ENCODE results near the gene GRIK5. TPM values are rescaled to one million over a fixed set of nuclear protein-coding genes. Genes with fewer than 3 reads are reported as not detected.
A peak's percentile ranks its signal among the peaks of the same experiment; 100 is the strongest.

The GRIK5 gene
- total RNA-seq, 1 donor from 2014 or later: 15.5 TPM

GRCh38 chr19:42074513-42075363, 4.7 kb upstream of the GRIK5 start:
- TF ChIP-seq CTCF (IDR thresholded peaks at IDR 0.05): no peak
- peak in 1 of 2 donors; percentile 69 for DNase-seq (ENCODE audit: low spot score in 2 of 2)
- Histone ChIP-seq H3K27ac (peak overlapping the region; percentile 90 to 93), H3K27me3 (no peaks in the 10 kb centered on the region), H3K4me1 (peaks cover 5 to 22% of the 10 kb centered on the region in 2 donors), H3K9me3 (no peaks in the 10 kb centered on the region), H3K4me3 (peak overlapping the region; percentile 68 to 75), H3K36me3 (peaks cover 13 to 14% of the 10 kb centered on the region in 2 donors)
- intact Hi-C loops (cut with DNase I): loop anchor here (2.0 to 10.0 kb wide), 9 partner anchors 116 to 810 kb away; partner anchors contain the start of genes ARHGEF1, DMAC2, GSK3A and HNRNPUL1

- H3K4me3 ChIP-seq: no peak overlapping the region
- H3K9me3 ChIP-seq: no peaks in the 10 kb centered on the region
- DNase-seq (ENCODE audit: low spot score in 2 of 2): no peak
- no peaks in the 10 kb centered on the region for H3K36me3 ChIP-seq
- H3K4me1 ChIP-seq: peaks cover 0 to 13% of the 10 kb centered on the region in 2 donors
- no peaks in the 10 kb centered on the region for H3K27me3 ChIP-seq
- H3K27ac ChIP-seq: peak overlapping the region in 1 of 2 donors; percentile 77
- no peak for TF ChIP-seq CTCF (IDR thresholded peaks at IDR 0.05)
- intact Hi-C loops (cut with DNase I): loop anchor here (10.0 kb wide), 2 partner anchors 636 to 806 kb away; partner anchors contain the start of genes DMAC2 and HNRNPUL1
Measured at GRCh38 chr19:42071247-42071646, 1.2 kb upstream of the GRIK5 start.

- TF ChIP-seq CTCF (IDR thresholded peaks at IDR 0.05): no peak
- intact Hi-C loops (cut with DNase I): no loop called here
Measured at GRCh38 chr19:42068756-42069571, 1.0 kb downstream of the GRIK5 start.

GRCh38 chr19:42068361-42068755, 1.6 kb downstream of the GRIK5 start:
- H3K27me3 ChIP-seq: no peaks in the 10 kb centered on the region
- peaks cover 0 to 7% of the 10 kb centered on the region in 2 donors for H3K4me1 ChIP-seq
- intact Hi-C loops (cut with DNase I): no loop called here
- TF ChIP-seq CTCF (IDR thresholded peaks at IDR 0.05): no peak
- H3K27ac ChIP-seq: peak overlapping the region; percentile 77 to 81
- H3K36me3 ChIP-seq: peaks cover 2 to 9% of the 10 kb centered on the region in 2 donors
- DNase-seq (ENCODE audit: low spot score in 2 of 2): no peak
- H3K4me3 ChIP-seq: peak overlapping the region; percentile 58 to 74
- no peaks in the 10 kb centered on the region for H3K9me3 ChIP-seq

More at GRCh38 chr19:42068756-42069571, 1.0 kb downstream of the GRIK5 start:
- Histone ChIP-seq H3K36me3 (peaks cover 2 to 9% of the 10 kb centered on the region in 2 donors), H3K4me3 (peak overlapping the region; percentile 58 to 74), H3K4me1 (peaks cover 0 to 7% of the 10 kb centered on the region in 2 donors), H3K9me3 (no peaks in the 10 kb centered on the region), H3K27me3 (no peaks in the 10 kb centered on the region), H3K27ac (peak overlapping the region; percentile 77 to 81)
- DNase-seq (ENCODE audit: low spot score in 2 of 2): no peak

- no peak for DNase-seq (ENCODE audit: low spot score in 2 of 2)
- H3K9me3 ChIP-seq: no peaks in the 10 kb centered on the region
- intact Hi-C loops (cut with DNase I): no loop called here
- peaks cover 0 to 7% of the 10 kb centered on the region in 2 donors for H3K4me1 ChIP-seq
- no peak overlapping the region for H3K27ac ChIP-seq
- H3K36me3 ChIP-seq: peaks cover 2 to 16% of the 10 kb centered on the region in 2 donors
- no peak for TF ChIP-seq CTCF (IDR thresholded peaks at IDR 0.05)
- no peak overlapping the region for H3K4me3 ChIP-seq
- no peaks in the 10 kb centered on the region for H3K27me3 ChIP-seq
Measured at GRCh38 chr19:42067315-42067888, 2.6 kb downstream of the GRIK5 start.

Data from ascending aorta (tissue), 2 donors.